Testis (tissue), 2 donors: ENCODE measurements around the gene SLIT3.

ENCODE experiments used
- CTCF ChIP-seq, 3 experiments: fragments of 450-650 bp in 2 of 3; fragments of 200-600 bp in 1 of 3; sonication (generic) in 1 of 3; IDR thresholded peaks; one replicate each; pipeline ENCODE4 v1.5.1; 2016 to 2019; ENCODE audit warnings: antibody characterized with exemption in 3 of 3, mild to moderate bottlenecking in 2 of 3, moderate library complexity in 1 of 3
- POLR2A ChIP-seq: fragments of 450-650 bp; IDR thresholded peaks from one replicate; pipeline ENCODE4 v1.6.1; 2017; ENCODE audit warnings: antibody characterized with exemption, mild to moderate bottlenecking, moderate library complexity

GRCh38 chr5:168770996-168771395 lies 529.9 kb downstream of the SLIT3 start:
- TF ChIP-seq CTCF (IDR thresholded peaks at IDR 0.05) (no peak), POLR2A (no peak)
